Measurements from ENCODE around the gene MAP3K13.
"Not testable (repeated sequence)": the region's sequence is repeated elsewhere in the genome, so short reads cannot be mapped to it uniquely, and the experiment has no call there.

Gene MAP3K13

DNA sequence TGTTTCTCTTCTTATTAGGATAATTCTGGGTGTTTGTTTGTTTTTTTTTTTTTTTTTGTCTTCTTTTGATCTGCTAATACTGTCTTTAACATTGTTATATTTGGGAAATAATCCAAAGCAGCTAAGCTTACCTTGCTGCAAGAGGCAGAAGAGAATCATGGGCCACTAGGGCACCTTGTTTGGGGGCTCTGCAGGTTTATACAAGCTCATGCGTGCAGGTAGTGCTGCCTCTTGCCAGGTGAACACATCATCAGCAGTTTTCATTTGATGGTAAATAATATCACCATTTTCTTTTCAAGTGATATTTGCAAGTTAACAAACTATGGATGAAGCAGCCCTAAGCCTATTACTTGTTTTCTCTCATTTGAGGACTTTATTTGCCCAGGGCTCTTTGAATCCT, 37.9 kb downstream of the MAP3K13 start:
- no peak for DNase-seq

DNA sequence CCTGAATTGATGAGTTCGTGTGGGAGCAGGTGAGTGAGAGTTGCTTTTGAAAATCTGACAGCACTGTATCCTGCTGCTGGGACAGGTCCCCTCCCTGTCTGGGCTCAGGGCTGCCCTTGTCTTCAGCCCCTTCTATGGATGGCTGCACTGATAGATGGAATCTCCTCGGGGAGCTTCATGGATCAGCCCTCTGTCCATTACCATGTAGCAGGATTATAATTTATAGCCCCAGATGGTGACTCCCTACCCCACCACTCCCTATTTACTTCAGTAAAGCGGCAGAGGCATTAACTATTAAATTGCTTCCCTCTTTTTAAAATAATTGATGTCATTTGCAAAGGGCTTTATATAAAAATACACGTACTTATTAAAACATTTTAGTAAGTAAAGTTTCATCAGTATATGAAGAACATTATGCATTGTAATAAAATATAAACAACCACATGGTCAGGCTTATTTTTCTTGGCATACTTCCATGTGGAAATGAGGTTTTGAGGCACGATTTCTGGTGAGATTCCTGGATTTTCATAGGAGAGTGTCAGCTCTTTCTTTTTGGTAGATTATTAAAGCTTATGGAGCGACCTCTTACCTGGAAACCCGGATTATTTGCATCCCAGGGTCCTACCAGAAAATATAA, 38.5 kb downstream of the MAP3K13 start:
- no peak for DNase-seq

DNA sequence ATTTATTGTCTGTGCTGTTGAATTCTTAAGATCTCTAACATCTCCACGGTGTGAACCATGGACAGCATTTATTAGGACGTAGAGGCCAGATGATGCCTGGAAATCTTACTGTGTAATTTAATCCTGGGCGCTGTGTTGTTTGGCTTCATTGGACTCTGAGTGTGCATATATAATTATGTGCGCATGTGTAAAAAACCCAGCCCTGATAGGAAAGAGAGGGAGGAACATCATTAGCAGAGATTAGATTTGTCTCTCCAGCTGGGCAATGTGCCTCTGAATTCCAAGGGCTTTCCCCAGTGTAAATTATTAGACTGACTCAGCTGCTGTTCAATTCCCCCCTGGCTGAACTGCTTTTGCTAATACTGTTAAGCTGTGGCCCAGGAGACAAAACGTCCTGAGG, 39.6 kb downstream of the MAP3K13 start:
- DNase-seq = peak; percentile 29

DNA sequence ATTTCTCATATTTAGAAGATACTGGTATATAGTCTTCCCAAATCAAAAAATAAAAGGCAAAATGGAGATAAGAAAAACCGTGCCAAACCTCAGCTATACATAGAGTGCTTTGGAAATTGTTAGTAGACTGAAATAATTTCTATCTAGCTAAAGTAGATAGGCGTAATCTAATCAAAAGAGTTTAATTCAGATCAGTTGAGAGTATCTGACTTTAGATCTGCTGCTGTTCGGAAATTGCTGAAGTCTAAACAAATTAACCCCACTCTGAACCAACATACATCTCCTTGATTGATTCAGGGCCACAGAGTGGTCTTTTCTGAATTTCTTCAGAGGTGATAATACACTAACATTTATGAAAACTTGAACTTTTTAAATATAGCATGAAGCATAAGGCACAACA, 40.1 kb downstream of the MAP3K13 start:
- no peak for DNase-seq

DNA sequence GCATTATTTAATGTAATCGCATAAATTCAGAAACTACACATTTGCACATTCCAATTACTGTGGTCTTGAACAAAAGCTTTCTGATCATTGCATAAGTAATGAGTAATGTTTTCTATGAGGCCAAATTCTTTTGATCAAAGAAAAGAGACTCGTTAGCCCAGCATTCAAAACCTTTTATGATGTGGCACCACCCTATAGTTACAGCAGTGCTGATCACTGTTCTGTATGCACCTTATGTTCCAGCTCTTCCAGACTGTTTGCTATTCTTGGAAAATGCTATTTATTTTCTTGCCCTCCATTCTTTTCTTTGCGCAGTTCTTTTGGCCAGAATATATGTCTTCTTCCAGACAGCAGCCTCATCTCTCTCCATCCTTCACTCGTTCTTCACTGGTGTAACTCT, 42.3 kb downstream of the MAP3K13 start:
- no peak for DNase-seq

DNA sequence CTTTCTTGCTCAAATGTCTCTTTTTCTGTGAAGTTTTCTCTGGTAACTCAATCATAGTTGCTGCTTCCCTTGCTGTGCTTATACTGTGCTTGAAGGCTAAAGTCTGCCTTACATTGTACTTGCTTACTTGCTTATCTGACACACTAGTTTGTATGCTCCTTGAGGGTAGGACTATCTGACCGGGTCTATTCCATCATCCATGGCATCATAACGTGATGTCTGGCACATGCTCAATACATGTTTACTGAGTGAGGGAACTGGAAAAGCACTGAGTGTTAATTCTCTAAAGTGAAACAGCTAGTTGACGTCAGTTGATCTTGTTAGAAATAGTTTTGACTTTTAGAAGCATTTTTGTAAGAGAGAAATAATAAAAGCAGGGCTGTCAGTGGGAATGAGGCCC, 42.7 kb downstream of the MAP3K13 start:
- DNase-seq = no peak

DNA sequence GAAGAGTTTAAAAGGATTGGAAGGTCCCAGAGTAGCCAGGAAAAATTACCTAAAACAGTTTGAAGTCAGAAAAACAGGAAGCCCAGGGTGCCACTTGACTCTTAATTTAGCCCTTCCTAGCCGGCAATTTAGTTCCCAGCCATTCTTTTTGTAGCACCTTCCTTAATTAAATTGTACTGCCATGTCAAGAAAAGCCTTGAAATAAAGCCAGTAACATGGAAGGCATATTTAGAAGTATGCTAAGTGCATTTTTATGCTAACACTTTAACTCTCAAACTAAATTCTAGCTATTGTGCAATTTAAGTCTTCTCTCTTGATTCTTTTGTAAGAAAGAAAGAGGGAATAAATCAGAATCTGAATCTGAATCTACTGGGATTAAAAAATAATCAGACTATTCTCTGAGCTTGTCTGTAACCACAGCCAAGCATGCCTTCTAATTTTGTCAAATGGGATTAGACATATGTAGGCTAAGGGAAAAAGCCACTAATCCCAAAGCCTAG, 43.2 kb downstream of the MAP3K13 start:
- no peak for DNase-seq

DNA sequence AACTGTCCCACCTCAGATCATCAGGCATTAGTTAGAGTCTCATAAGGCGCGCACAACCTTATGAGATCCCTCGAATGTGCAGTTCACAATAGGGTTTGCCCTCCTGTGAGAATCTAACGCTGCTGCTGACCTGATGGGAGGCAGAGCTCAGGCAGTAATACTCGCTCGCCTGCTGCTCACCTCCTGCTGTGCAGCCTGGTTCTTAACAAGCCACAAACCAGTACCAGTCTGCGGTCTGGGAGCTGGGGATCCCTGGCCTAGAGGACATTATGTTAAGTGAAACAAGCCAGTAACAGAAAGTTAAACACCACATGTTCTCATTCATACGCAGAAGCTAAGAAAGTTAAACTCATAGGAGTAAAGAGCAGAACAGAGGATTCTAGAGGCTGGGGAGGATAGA, 47.0 kb downstream of the MAP3K13 start:
- no peak for DNase-seq

DNA sequence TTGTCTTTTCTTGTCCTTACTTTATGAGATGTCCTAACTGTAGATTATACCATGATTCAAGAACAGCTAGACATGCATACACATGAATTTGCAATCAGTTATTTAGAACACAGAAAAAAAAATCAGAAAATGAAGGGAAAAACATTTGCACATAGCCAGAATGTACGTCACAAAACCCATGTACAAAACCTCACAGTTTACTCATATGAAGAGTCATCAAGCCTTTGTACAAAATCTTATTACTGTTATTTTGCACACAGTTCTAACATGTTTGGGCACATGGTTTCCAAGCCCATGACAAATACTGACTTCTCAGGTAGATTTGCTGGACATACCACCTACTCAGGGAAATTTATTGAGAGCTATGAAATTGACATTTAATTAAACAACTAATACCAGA, 48.2 kb downstream of the MAP3K13 start:
- DNase-seq = no peak

DNA sequence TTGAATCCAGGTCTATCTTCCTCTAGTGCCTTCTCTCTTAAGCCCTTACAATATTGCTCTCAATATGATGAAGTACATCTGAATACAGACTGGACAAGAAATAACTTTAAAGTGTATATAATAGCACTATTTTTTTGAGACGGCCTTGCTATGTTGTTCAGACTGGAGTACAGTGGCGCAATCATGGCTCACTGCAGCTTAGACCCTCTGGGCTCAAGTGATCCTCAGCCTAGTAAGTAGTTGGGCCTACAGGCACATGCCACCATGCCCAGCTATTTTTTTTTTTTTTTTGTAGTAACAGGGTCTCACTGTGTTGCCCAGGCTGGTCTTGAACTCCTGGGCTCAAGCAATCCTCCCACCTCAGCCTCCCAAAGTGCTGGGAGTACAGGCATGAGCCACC, 53.6 kb downstream of the MAP3K13 start:
- no peak for DNase-seq

DNA sequence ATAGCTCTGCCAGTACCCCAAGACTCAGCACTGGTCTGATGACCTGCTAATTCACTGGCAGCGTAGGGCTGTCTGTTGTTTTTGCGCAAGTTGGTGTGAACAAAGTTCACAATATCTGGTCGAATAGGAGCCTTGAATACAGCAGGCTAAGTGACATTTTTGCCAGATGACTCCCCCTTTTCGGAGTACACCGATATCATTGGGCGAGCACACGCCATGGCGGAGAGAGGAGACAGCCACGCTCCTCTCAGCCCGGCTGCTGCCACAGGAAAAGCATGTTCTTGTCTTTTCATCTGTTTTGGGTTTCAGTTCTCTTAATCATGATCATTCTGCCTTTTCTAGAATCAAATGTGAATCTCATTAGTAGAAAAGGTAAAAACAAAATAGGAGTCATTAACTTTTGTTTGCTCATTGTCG, 55.6 kb downstream of the MAP3K13 start:
- not testable (repeated sequence) for DNase-seq

DNA sequence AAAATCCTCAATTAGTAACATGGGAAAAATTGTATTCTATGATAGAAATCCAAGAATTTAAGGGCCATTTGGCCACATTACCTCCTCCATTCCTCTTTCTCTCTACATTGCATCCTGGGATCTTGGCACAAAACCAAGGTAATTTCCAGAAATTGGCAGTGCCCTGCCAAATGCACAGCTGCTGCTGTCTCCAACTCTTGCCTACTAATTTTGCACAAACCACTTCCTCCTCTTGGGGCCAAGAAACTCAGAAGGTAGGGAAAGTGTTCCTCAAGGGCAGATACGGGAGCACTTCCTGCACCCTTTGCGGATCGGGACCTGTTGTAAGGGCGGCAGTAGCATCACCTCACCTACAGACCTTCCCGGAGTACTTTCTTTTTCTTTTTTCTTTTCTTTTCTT, 57.8 kb downstream of the MAP3K13 start:
- DNase-seq = peak; percentile 39

DNA sequence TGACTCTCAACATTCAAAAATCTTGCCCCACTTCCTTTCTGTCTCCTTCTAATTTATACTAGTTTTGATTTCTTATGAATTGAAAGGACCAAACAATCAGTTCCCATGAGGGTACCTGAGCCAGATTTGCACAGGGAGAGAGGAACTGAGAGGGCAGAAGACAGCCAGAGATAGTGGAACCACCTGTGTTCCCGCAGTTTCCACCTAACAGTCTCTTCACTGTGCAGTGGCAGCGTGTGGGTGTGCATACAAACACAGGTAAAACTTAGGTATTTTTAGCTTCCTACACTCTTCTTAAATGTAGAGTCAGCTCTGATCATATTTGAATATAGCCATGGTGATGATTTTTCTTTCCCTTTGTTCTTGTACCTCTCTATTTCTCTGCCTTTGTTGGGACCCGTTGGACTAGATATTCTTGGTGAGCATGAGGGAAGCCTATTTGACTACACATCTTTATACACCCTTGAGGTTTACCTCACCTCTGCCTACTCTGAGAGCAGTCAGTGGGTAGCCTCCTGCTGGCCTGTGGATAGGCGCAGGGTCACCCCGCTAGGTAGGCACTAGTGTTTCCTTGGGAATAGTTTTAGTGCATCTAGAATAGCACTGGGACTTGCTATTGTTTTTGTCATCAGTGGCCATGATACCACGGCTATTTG, 58.8 kb downstream of the MAP3K13 start:
- DNase-seq = no peak

DNA sequence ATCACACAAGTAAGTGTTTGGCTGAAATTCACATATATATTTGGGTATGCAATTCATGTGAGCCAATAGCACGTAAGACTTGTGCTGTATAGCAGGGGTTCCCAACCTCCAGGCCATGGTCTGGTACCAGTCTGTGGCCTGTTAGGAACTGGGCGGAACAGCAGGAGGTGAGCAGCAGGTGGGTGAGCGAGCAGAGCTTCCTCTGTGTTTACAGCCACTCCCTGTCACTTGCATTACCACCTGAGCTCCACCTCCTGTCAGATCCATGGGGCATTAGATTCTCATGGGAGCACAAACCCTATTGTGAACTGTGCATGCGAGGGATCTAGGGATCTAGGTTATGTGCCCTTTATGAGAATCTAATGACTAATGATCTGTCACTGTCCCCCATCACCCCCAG, 59.7 kb downstream of the MAP3K13 start:
- DNase-seq = no peak

DNA sequence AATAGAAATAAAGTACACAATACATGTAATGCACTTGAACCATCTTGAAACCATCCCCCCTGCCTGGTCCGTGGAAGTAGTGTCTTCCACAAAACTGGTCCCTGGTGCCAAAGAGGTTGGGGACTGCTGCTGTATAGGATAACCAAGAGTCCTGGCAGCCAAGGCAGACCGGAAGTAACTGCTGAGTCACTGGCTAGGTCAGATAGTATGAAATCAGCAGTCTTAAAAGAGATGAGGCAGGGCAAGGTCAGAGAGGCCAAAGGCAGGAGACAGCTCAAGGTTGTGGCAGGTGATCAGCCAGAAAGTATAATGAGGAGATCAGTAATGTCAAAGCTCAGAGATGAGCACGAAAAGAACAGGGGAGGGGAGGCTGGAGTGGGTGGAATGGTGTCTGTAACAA, 60.2 kb downstream of the MAP3K13 start:
- peak; percentile 8 for DNase-seq

DNA sequence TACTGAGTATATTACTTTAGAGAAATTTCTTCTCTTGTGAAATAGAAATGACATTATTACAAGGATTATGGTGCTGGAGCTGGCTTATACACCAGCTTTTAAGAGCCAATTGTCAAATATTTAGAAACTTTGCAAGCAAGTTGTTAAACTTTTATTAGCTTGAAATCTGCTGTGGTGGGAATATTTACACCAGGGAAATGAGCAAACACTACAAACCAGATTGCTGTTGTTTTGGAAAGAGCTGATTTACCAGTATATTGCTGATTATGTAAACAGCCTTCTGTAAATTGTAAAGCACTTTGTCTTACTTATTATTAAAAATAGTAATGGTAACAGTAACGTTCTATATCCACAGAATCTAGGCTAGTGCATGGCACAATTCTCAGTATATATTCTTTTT, 61.5 kb downstream of the MAP3K13 start:
- no peak for DNase-seq

DNA sequence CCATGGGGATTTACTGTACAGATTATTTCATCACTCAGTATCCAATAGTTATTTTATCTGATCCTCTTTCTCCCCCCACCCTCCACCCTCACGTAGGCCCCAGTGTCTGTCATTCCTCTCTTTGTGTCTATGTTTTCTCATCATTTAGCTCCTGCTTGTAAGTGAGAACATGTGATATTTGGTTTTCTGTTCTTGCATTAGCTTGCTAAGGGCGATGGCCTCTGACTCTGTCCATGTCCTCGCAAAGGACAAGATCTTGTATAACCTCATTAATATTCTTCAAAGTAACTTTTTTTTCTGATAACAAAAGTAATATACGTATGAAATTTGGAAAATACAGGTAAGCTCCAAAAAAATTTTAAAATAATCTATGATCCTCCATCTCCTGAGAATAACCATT, 67.4 kb downstream of the MAP3K13 start:
- no peak for DNase-seq

DNA sequence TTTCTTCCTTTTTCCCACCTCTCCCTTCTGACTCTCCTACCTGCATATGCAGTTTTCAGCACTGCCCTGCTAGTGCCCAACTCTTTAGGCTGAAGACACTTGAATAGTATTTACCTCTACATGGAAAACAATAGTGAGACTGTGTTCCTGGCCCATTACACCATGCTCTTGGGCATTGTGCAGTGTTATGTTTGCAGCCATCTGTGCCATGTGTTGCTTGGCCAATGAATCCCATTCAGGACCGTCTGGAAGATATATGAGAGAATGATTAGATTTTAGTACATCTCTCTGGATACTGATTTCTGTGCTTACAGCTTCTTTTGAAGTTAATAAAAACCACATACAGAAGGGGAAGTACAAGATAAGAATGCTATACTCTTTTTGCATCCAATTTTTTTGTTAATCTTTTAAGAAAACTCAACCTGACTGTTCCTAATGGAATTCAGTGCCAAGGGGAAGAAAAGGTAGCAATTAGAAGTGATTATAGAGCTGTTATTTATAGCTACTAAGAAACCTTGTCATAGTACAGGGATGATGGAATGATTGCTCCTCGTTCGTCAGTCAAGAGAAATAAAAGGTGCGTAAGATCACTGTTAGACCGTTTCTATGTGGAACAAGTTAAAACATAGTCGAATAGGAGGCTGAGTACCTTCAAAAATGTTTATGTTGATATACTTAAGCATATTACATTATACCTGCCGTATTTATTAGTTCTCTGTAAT, 77.0 kb downstream of the MAP3K13 start:
- DNase-seq = no peak

DNA sequence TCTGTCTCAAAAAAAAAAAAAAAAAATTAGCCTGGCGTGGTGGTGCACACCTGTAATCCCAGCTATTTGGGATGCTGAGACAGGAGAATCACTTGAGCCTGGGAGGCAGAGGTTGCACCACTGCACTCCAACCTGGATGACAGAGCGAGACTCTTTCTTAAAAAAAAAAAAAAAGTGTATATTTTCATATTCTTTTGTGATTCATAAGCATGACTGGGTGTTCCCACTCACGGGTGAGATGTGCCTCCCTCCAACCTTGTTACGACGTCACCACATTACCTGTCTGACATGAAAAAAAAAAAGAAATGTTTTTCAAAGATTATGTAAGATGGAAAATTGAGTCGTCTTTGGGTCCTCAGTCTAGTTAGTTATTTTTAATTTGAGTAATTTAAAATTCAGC, 79.1 kb downstream of the MAP3K13 start:
- DNase-seq = no peak

DNA sequence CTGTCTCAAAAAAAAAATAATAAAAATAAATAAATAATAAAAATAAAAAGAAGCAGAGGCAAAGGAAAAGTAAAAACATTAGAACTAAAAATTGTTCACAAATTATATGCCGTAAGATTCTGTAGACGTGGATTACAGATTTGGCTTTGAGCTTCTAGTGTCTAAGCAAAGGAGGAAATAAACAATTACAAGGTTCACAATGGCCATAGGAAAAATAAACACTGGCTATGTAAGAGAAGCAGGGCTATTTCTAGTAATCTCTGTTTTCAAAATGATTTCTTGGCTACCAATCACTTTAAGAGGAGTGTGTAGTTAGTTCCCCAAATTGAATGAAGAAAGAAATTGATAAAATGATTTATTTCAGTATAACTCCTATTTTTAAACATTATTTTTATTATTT, 81.4 kb downstream of the MAP3K13 start:
- DNase-seq = no peak

DNA sequence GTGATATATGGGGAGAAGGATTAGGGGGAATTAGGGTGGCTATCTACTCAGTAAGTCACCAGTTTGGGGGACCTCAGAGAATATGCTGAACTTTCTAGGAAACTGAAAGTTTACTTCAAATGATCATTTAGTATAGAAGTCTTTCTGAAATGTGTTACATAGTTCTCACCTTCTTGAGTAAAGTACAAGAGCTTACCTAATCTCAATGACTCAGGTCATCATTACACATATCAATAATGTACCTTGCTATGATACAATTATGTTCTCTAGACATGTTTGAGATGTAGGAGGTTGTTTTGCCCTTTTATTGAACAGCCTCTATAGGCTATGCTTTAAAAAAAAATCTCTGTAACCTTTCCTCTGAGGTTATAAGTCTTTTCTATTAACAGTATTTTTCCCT, 85.2 kb downstream of the MAP3K13 start:
- no peak for DNase-seq

DNA sequence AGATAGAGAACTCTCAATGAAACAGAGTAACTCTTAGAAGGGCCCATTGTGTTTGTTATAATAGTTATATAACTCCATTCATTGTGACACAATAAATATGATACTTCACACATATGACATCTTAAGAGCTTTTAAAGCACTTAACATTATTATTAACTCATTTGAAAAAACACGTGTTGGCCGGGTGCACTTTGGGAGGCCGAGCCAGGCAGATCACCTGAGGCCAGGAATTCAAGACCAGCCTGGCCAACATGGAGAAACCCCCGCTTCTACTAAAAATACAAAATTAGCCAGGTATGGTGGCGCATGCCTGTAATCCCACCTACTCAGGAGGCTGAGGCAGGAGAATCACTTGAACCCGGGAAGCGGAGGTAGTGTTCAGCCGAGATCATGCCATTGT, 88.5 kb downstream of the MAP3K13 start:
- not testable (repeated sequence) for DNase-seq

DNA sequence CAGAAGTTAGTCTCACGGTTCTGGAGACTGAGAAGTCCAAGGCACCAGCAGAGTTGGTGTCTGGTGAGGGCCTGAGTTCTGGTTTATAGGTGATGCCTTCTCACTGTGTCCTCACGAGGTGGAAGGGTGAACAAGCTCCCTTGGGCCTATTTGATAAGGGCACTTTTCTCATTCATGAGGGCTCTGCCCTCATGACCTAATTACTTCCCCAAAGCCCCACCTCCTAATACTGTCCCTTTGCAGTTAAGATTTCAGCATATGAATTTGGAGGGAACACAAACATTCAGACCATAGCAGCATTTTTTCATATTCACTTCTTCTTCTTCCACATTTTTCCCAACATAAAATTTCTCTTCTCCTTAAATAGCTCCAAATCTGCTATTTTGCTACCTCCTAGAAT, 94.4 kb downstream of the MAP3K13 start:
- DNase-seq = no peak

DNA sequence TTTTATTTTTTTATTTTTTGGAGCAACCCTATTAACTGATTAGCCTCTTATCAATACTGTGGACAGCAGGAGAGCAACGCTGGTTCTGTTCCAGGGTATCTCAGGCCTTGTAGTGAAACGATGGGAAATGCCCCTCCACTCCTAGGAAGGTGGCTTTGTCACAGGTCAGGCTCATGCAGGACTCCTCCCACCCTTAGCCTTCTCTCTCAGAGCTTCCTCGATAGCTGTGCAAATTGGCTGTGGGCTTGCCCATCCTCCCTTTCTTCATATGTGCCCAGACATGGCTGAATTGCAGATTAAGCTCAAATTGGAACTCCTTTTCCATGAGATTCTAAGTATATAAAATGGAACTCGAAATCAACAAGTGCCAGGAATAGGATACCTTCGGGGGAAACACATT, 97.4 kb downstream of the MAP3K13 start:
- DNase-seq = no peak

Measured in NCI-H226 (cell line).